HG02798 (cell line): Measurements from ENCODE around the gene ARHGAP21.
"Not testable (repeated sequence)": the region's sequence is repeated elsewhere in the genome, so short reads cannot be mapped to it uniquely, and the experiment has no call there.

Experiments
- ATAC-seq: cut with Tn5 transposase; IDR thresholded peaks from one replicate; pipeline ENCODE4 v1.9.1; 2021; ENCODE audit warnings: mild to moderate bottlenecking; ENCODE audit not compliant: unreplicated experiment, poor library complexity

The ARHGAP21 gene

GRCh38 chr10:24723788-24724380 lies at the start of gene ARHGAP21:
TSS of gene ARHGAP21 (minus strand) at chr10:24723887. CDS start at chr10:24721899, 1,988 bp downstream.
- peak; percentile 4 for ATAC-seq

GRCh38 chr10:24771943-24772694 lies 48.4 kb upstream of the ARHGAP21 start:
- no peak for ATAC-seq

DNA sequence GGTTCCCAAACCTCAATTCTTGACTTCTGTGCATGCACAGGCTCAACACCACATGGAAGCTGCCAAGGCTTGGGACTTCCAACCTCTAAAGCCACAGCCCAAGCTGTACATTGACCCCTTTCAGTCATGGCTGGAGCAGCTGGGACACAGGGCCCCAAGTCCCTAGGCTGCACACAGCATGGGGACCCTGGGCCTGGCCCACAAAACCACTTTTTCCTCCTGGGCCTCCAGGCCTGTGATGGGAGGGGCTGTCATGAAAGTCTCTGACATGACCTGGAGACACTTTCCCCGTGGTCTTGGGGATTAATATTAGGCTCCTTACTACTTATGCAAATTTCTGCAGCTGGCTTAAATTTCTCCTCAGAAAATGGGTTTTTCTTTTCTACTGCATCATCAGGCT lies 41.3 kb upstream of the ARHGAP21 start:
- not testable (repeated sequence) for ATAC-seq

- no peak for ATAC-seq
Observed at GRCh38 chr10:24762966-24763623, 39.4 kb upstream of the ARHGAP21 start.

GRCh38 chr10:24762161-24762924 lies 38.7 kb upstream of the ARHGAP21 start:
- no peak for ATAC-seq

DNA sequence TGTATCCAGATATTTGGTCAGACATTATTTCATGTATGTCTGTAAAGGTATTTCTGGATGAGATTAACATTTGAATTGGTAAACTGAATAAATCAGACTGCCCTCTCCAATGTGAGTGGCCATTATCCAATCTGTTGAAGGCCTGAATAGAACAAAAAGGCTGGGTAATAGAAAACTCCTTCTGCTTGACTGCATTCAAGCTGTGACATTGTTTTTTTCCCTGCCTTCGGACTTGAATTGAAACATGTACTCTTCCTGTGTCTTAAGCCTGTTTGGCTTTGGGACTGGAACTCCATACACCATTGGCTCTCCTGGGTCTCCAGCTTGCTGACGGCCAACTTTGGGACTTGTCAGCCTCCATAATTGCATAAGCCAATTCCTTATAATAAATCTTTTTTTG lies 36.0 kb upstream of the ARHGAP21 start:
- no peak for ATAC-seq

GRCh38 chr10:24758254-24758653 lies 34.6 kb upstream of the ARHGAP21 start:
- not testable (repeated sequence) for ATAC-seq

- ATAC-seq, result no peak
Observed at GRCh38 chr10:24756283-24756682, 32.6 kb upstream of the ARHGAP21 start.

GRCh38 chr10:24751716-24752115 lies 28.0 kb upstream of the ARHGAP21 start:
- ATAC-seq, result no peak

DNA sequence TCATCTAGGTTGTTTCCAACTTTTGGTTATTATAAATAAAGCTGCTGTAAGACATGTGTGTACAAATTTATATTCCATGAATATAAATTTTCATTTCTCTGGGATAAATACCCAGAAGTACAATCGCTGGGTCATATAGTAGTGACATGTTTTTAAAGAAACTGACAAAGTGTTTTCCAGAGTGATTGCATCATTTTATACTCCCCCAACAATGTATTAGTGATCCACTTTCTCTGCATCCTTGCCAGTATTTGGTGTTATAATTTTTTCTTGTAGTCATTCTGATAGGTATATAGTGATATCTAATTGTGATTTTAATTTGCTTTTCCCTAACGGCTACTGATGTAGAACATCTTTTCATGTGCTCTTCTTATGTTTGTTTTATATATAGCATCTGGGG lies 27.0 kb upstream of the ARHGAP21 start:
- no peak for ATAC-seq

- ATAC-seq, result no peak
Observed at GRCh38 chr10:24748214-24748613, 24.5 kb upstream of the ARHGAP21 start.

DNA sequence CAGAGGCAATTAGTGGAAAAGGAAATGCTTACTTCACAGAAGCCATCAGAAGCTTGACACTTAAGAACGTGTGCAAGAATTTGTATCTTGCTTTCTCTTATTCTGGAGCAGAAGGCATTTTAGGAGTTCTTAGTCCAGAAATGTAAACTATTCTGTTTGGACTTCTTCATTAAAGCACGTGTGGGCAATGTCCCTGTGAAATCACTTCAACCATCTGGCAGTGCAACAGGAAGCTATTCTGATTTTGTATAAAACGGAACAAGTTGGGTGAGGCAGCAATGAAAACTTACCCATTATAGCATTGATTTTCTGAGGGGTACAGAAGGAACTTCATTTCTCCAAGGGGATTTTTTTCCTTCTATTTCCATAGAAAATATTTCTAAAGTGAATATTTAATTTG lies 21.3 kb upstream of the ARHGAP21 start:
- no peak for ATAC-seq

DNA sequence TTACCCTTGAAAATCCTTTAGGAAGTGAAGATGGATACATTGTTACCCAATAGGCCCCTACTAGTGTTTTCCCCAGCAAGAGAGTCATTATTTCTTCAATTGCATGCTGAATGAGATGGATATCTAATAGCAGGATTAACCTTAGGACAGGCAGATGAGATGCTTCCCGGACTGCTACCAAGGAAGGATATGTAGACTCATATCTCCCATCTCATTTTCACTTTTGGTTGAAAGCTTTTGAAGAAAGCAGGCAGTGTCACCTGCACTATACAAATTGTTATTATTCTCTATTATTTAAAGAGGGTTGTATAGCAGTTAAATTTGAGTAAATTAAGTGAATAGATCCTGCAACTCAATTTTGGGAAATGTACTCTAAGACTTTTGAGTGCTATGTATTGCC lies 17.0 kb upstream of the ARHGAP21 start:
- no peak for ATAC-seq

GRCh38 chr10:24737001-24737400 lies 13.3 kb upstream of the ARHGAP21 start:
- ATAC-seq, result no peak

GRCh38 chr10:24731942-24732341 lies 8.3 kb upstream of the ARHGAP21 start:
- no peak for ATAC-seq

- no peak for ATAC-seq
Observed at GRCh38 chr10:24730811-24731210, 7.1 kb upstream of the ARHGAP21 start.

GRCh38 chr10:24727786-24728185 lies 4.1 kb upstream of the ARHGAP21 start:
- ATAC-seq, result no peak

GRCh38 chr10:24726626-24727025 lies 2.9 kb upstream of the ARHGAP21 start:
- no peak for ATAC-seq

GRCh38 chr10:24726029-24726428 lies 2.3 kb upstream of the ARHGAP21 start:
- not testable (repeated sequence) for ATAC-seq

- ATAC-seq, result peak; percentile 86
Observed at GRCh38 chr10:24724381-24725228, 918 bp upstream of the ARHGAP21 start.
